HG03520 (cell line): ENCODE results near the gene FALEC.

Source experiments
- ATAC-seq: cut with Tn5 transposase; IDR thresholded peaks from one replicate; pipeline ENCODE4 v1.9.1; 2021; ENCODE audit warnings: mild to moderate bottlenecking, moderate library complexity; ENCODE audit not compliant: unreplicated experiment

FALEC gene

GRCh38 chr1:150515328-150516049 lies at the start of gene FALEC:
Gene FALEC (plus strand): TSS chr1:150515752.
- peak; percentile 91 for ATAC-seq

DNA sequence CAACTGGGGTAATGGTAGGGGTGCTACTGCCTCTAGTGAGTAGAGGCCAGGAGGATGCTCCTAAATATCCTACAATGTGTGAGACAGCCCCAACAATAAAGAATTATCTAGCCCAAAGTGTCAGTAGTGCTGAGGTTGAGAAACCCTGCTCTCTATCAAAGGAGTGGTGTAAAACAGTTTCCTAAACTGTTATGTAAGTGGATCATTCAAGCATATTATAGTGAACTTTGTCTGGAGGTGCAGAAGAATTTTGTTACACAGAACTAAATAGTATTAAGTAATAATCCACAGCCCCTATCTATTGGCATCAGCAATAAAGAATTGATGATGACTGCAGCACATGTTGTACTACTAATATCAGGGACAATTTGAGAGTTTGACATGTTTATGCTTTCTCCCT lies 48.6 kb upstream of the FALEC start:
- ATAC-seq = no peak

DNA sequence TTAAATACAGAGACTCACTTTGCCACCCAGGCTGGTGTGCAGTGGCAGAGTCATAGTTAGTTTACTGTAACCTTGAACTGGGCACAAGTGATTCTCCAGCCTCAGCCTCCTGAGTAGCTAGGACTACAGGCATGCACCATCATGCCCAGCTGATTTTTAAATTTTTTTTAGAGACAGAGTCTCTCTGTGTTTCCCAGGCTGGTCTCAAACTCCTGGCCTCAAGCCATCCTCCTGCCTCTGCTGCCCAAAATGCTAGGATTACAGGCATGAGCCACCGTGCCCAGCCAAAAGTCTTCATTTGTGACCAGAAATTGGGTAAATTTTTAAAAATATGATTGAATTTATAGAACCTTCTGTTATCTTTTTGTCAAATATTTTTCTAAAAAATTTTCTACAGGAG lies 46.3 kb upstream of the FALEC start:
- no peak for ATAC-seq

GRCh38 chr1:150472601-150473200 lies 42.9 kb upstream of the FALEC start:
- no peak for ATAC-seq

DNA sequence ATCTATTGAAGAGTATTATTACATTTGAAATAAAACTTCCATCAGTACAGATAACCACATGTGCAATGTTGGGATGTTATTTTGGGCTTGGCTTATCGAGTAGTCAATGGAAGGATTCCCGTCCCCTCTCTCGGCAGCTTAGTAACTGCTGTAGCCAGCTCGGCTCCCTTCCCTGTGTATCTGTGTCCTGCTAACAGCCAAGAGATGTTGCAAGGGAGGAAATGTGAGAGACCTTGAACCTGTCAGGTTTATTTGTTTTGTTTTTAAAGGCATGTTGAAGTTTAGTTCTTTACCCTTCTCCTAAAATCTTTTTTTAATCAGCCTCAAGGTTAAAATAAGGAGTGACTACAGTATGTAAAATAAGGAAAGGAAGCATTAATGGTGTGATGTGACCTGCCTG lies 41.9 kb upstream of the FALEC start:
- no peak for ATAC-seq

DNA sequence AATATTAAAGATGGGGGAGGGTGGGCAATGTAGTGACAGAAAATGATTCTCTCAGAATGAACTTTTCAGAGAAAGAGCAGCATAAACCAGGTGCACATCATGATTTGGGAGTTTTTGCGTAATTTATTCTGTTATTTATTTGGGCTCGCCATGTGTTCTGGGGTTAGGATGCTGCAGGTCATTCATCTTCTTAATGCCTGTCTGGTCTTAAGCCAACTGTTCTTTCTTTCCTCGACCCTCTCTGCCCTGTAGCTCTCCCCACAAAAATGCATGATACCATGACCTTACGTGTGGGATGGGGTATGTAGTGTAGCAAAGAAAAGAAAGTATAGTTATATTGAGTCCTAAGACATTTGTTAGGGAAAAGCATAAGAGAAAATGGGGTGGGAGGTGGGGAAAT lies 40.7 kb upstream of the FALEC start:
- no peak for ATAC-seq

- ATAC-seq = no peak
Observed at GRCh38 chr1:150476754-150477153, 38.8 kb upstream of the FALEC start.

GRCh38 chr1:150477320-150477719 lies 38.2 kb upstream of the FALEC start:
- ATAC-seq = no peak

DNA sequence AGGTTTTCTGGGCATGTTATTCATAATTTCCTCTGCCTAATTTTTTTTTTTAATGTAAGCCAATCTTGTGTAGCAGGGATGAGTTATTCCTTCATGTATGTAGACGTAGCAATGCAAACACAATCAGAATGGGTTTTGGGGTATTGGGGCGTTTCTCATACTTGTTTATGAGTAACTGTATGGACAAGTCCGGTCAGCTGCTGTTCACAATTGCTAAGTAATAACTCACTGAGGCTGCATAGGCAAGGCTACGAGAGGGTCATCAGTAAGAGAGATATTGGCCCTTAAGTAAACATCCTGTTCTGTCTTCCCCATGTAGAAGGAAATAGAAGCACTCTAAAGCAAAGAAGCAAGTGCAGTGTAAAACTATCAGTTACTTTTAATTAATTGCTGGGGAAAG lies 37.8 kb upstream of the FALEC start:
- no peak for ATAC-seq

DNA sequence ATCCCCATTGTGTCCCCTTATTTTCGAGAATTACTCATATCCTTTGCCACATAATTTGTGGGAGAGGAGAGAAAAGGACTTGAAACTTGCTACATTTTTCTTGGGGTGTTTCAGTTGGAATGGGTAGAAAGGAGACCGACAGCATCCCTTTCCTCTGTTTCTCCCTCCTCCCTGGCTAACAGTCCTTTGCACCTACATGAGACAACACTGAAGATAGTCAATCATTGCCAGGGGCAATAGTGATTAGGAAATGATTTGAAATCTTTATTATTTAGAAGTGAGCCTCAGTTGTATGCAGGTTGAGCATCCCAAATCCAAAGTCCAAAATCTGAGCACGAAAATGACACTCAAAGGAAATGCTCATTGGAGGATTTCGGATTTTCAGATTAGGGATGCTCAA lies 36.2 kb upstream of the FALEC start:
- ATAC-seq = no peak

DNA sequence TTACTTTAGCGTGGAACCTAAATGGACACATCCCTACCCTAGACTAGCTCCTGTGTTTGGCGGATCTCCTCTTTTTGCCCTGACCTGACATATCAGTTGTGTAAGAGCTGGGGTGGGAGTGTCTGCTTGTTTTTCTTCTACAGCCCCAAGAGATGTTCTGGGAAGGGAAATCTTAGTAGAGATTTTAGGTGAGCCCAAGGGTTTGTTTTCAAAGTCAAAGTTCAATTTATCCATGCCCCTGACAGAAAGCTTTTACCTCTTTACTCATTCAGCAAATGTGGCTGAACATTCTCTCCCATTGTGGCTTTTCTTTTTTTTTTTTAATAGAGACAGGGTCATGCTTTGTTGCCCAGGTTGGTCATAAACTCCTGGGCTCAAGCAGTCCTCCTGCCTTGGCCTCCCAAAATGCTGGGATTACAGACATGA lies 35.6 kb upstream of the FALEC start:
- ATAC-seq = no peak

DNA sequence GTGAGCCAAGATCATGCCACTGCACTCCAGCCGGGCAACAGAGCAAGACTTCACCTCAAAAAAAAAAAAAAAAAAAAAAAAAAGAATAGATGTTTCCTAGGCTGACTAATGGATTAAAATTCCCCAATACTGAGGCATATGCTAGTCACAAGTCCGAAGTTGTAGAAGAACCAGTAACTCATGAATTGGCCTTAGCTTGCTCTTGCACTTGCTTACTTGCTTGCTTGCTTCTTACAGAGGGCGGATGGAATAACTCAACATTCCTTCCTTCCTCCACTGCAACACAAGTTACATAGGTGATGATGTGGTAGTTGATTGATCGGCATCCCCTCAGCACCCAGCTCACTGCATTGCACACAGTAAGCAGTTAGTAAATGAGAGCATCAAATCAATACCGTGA lies 31.1 kb upstream of the FALEC start:
- ATAC-seq = no peak

- ATAC-seq = no peak
Observed at GRCh38 chr1:150484861-150485260, 30.7 kb upstream of the FALEC start.

GRCh38 chr1:150486966-150487762 lies 28.4 kb upstream of the FALEC start, which contains the start of gene TARS2:
Gene TARS2 (plus strand): TSS chr1:150487419. CDS start chr1:150487451, 32 bp downstream.
- ATAC-seq = peak; percentile 99

GRCh38 chr1:150487763-150488115 lies 27.8 kb upstream of the FALEC start:
- ATAC-seq = no peak

DNA sequence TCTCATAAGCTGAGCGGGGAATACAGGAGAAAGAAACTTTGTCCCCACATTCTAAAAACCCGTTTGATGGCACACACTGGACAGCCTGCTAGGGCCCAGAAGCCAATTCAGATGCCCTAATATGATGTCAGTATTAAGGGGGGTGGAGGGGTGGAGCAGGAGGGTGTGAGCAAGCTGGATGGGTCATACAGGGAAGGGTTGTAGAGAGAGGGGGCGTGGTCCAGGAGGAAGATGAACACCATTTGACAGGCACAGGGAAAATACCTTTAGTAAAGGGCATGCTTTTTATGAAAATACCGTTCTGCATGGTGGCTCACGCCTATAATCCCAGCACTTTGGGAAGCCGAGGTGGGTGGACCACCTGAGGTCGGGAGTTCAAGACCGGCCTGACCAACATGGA lies 22.4 kb upstream of the FALEC start:
- no peak for ATAC-seq

DNA sequence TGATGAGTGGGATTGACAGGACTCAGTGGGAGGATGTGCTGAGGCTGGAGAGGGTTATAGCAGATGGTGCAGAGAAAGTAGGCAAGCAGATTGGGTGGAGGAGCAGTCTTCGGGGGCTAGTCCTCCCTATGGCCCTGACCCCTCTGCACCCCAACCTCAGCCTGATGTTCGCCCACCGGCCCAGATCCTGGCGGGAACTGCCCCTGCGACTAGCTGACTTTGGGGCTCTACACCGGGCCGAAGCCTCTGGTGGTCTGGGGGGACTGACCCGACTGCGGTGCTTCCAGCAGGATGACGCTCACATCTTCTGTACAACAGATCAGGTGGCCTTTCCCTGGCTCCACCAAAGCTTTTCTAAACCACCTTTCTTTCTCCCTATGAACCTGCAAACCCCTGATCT lies 17.2 kb upstream of the FALEC start:
- no peak for ATAC-seq

DNA sequence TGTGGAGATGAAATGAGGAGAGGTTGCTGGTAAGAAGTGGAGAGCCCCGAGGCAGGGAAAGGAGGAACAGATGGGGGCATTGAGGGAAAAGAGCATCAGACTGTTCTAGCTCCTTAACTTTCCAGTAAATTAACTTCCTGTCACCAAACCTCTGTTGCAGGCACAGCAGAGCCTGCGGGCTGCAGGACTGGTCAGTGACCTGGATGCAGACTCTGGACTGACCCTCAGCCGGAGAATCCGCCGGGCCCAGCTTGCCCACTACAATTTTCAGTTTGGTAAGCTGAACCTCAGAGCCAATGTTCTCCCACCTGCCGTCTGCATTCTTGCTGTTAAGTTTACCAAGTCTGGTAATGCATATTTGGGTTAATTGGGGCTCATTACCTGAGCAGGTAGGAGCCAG lies 10.1 kb upstream of the FALEC start:
- ATAC-seq = no peak

DNA sequence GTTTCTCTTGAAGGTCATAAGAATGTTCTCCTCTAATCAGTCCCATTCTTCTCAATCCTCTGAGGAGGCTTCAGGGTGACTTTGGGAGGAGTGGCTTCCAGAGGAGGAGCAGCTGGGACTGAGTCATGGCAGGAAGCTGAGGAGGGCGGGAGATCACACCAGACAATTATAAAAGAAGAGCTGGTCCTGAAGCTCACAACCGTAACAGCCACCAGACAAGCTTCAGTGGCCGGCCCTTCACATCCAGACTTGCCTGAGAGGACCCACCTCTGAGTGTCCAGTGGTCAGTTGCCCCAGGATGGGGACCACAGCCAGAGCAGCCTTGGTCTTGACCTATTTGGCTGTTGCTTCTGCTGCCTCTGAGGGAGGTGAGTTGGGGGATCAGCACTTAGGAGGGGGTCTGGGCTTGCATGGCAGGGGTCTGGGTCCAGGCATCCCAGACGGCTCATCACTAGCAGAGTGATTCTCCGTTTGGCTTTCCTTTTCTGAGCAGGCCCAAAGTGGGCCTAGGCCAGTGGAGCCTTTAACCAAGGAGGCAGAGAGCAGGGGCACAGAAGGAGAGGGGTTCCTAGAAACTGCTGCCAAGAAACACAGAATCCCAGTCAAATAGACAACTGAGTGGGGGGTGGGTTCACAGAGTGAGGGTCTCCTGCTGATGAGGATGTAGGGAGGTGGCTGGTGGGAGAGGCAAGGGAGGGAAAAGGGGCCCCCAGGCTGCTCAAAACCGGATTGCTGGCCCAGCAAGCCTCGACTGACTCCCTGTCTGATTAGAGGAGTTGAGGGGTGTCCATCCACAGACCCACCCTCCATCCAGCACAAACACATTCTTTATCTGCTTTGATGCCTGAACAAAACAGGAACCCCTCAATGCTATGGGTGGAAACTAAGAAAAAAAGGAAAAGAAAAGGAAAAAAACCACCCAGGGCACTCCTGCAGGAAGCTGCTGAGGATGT lies 7.4 kb upstream of the FALEC start, which contains the start of gene ECM1:
Gene ECM1 (plus strand): TSS at position 198 of the 953 bp plus-strand sequence. CDS start 101 bp downstream, at position 299.
- no peak for ATAC-seq

GRCh38 chr1:150508982-150509381 lies 6.6 kb upstream of the FALEC start:
- no peak for ATAC-seq

- no peak for ATAC-seq
Observed at GRCh38 chr1:150511551-150511950, 4.0 kb upstream of the FALEC start.
